HepG2 (cell line): ENCODE results near the gene THSD4. TPM values are rescaled to one million over a fixed set of nuclear protein-coding genes. Genes with fewer than 3 reads are reported as not detected.

Source experiments
- ATAC-seq: fragments of 200-7000 bp; cut with Tn5 transposase; 3 replicates; pipeline ENCODE4 v1.9.1; 2020; ENCODE audit warnings: mild to moderate bottlenecking, moderate library complexity
- BruUV-seq: library from RNA; stranded (reverse); fragments of 400-500 nt; replicated peaks from 2 replicates; lab custom pipeline; 2021; lab: Mats Ljungman, UMichigan
- CTCF ChIA-PET: fragments of 300-600 bp; formaldehyde crosslinking; extraction: SDS; loops from one replicate; lab custom pipeline; 2021; ENCODE audit warnings: low total read pairs, inconsistent platforms, low intra/inter-chr PET ratio; lab: Yijun Ruan, JAX
- POLR2A ChIA-PET: fragments of 350-600 bp; sonication (Branson Sonifier 250); formaldehyde crosslinking; loops from one replicate; lab custom pipeline; 2020; ENCODE audit warnings: antibody characterized with exemption, inconsistent platforms; lab: Yijun Ruan, JAX
- DNase-seq: peaks from one replicate; pipeline ENCODE4 v3.0.0-alpha.2; 2015; ENCODE audit warnings: low spot score
- FAIRE-seq: peaks from 3 replicates; lab custom pipeline; 2011; peaks lifted over from hg19 to GRCh38; lab: Jason Lieb, UNC
- H2AFZ ChIP-seq: one replicate; pipeline ENCODE4 v1.6.1; 2011; ENCODE audit warnings: low read length, inconsistent platforms
- H3K27ac ChIP-seq: fragments of 300-600 bp; 3 replicates; pipeline ENCODE4 v1.8.0; 2011; ENCODE audit warnings: mixed run types, mild to moderate bottlenecking, mixed read lengths, low read length, inconsistent platforms; ENCODE audit not compliant: insufficient read depth; ENCODE audit errors: extremely low read length
- H3K27me3 ChIP-seq, 2 experiments: fragments of 200-600 bp in 1 of 2; 2 replicates in 1 of 2; 3 replicates in 1 of 2; pipeline versions ENCODE4 v1.6.0 to v1.8.0; 2011; ENCODE audit warnings: low read length in 2 of 2, mild to moderate bottlenecking in 2 of 2, moderate library complexity in 2 of 2, inconsistent platforms in 1 of 2; ENCODE audit not compliant: insufficient read depth in 2 of 2, control insufficient read depth in 1 of 2
- H3K36me3 ChIP-seq, 2 experiments: fragments of 200-600 bp in 1 of 2; replicated peaks in 1 of 2; 2 replicates in 1 of 2; 3 replicates in 1 of 2; pipeline versions ENCODE4 v1.5.1 to v1.8.0; 2011; ENCODE audit warnings: low read length in 2 of 2, inconsistent platforms in 1 of 2; ENCODE audit not compliant: insufficient read depth in 2 of 2, control insufficient read depth in 1 of 2
- H3K4me1 ChIP-seq: 2 replicates; pipeline ENCODE4 v1.5.1; 2012; ENCODE audit warnings: low read length, inconsistent platforms; ENCODE audit not compliant: insufficient read depth
- H3K4me2 ChIP-seq: 2 replicates; pipeline ENCODE4 v1.6.0; 2011; ENCODE audit warnings: low read depth, low read length, inconsistent platforms
- H3K4me3 ChIP-seq, 3 experiments: fragments of 200-600 bp in 1 of 3; sonication (generic), shearing (Covaris generic) in 1 of 3; replicated peaks in 1 of 3; 2 replicates each; pipeline ENCODE4 v1.5.1; 2011 to 2016; ENCODE audit warnings: low read length in 3 of 3, inconsistent platforms in 2 of 3, low read depth in 2 of 3, mild to moderate bottlenecking in 2 of 3, control low read depth in 1 of 3, mixed read lengths in 1 of 3; ENCODE audit not compliant: insufficient read depth in 1 of 3
- H3K79me2 ChIP-seq: one replicate; pipeline ENCODE4 v1.6.1; 2011; ENCODE audit warnings: low read length, inconsistent platforms; ENCODE audit not compliant: insufficient read depth
- H3K9ac ChIP-seq: 2 replicates; pipeline ENCODE4 v1.6.0; 2011; ENCODE audit warnings: mild to moderate bottlenecking, low read depth, low read length, inconsistent platforms; ENCODE audit not compliant: insufficient read depth
- H3K9me3 ChIP-seq: 2 replicates; pipeline ENCODE4 v1.5.1; 2012; ENCODE audit warnings: mild to moderate bottlenecking, low read length
- H4K20me1 ChIP-seq: 2 replicates; pipeline ENCODE4 v1.6.0; 2011; ENCODE audit warnings: inconsistent platforms, mild to moderate bottlenecking, low read length, moderate library complexity; ENCODE audit not compliant: insufficient read depth
- MIER2 ChIP-seq: IDR thresholded peaks from 2 replicates; pipeline ENCODE4 v1.6.1; 2016; ENCODE audit warnings: missing biosample characterization, missing genetic modification reagents
- RORA ChIP-seq: sonication (generic); formaldehyde crosslinking; IDR thresholded peaks from 2 replicates; pipeline ENCODE4 v1.5.0; 2020; ENCODE audit warnings: mild to moderate bottlenecking, missing genetic modification reagents, moderate library complexity
- SAFB2 ChIP-seq: sonication (generic); formaldehyde crosslinking; IDR thresholded peaks from 2 replicates; pipeline ENCODE4 v1.5.1; 2020; ENCODE audit warnings: missing genetic modification reagents, low read depth, mild to moderate bottlenecking, borderline replicate concordance
- WGBS: methylation state at CpG from one replicate; pipeline ENCODE4 v1.1.6; 2017; ENCODE audit warnings: low lambda C conversion rate; 5-methylcytosine and 5-hydroxymethylcytosine counted together
- in situ Hi-C: cut with HindIII; loops from 2 replicates; pipeline ENCODE4 v1.10.0; 2017; ENCODE audit warnings: low pct_unique_long_range_greater_than_20kb; ENCODE audit not compliant: extremely low pct_ligation_motif_present
- intact Hi-C: fragments of 100-400 bp; cut with micrococcal nuclease; formaldehyde crosslinking; loops from one replicate; pipeline ENCODE4 v1.10.0; 2022; ENCODE audit not compliant: unreplicated experiment
- polyA plus RNA-seq, 8 experiments: library from polyadenylated mRNA; depleted of rRNA in 3 of 8; stranded (reverse) in 7 of 8; unstranded in 1 of 8; fragments of >200 nt; fragmentation: Illumina TruSeq in 4 of 8; extraction: Trizol in 4 of 8; gene quantifications; 2 replicates each; pipeline versions ENCODE4 v1.2.1 to v1.2.3, GENCODE V29; 2011 to 2016; ENCODE audit warnings: low read depth in 4 of 8, missing spikeins in 1 of 8, mixed read lengths in 1 of 8; ENCODE audit not compliant: insufficient read depth in 1 of 8
- total RNA-seq, 5 experiments: library from RNA; depleted of rRNA; stranded (reverse); fragments of >200 nt; fragmentation: Illumina TruSeq; extraction: Trizol; gene quantifications; 2 replicates each; pipeline ENCODE4 v1.2.3, GENCODE V29; 2016; ENCODE audit warnings: low read depth in 1 of 5
- TF ChIP-seq, protein P1 (sequence below): sonication (generic); formaldehyde crosslinking; IDR thresholded peaks from 2 replicates; pipeline ENCODE4 v1.4.0; 2020; ENCODE audit warnings: missing genetic modification reagents
- TF ChIP-seq, protein P2 (sequence below): sonication (generic); formaldehyde crosslinking; IDR thresholded peaks from 2 replicates; pipeline ENCODE4 v1.8.1; 2023; ENCODE audit warnings: missing genetic modification reagents, mild to moderate bottlenecking, borderline replicate concordance

The THSD4 gene
- total and polyA plus RNA-seq, 2 of the 13 experiments (the other 11 are each of a cell fraction or from before 2014, with no cell fraction given) = 0.07 to 0.21 TPM

DNA sequence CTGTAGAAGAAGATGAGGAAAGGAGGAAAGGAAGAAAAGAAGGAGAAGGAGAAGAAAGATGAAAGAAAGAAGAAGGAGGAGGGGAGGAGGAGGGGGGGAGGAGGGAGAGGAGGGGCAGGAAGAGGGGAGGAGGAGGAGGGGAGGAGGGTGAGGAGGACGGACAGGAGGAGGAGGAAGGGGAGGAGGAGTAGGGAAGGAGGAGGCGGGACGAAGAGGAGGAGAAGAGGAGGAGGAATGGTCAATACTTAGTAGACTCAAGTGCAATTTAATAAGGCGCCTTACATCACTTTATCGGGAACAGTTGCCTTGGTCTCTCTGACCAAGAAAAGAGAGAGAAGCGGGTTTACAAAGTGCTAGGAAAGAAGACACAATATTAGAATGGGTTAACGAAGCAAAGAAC is 671.4 kb downstream of the THSD4 start:
- Histone ChIP-seq H3K79me2 (no peaks in the 10 kb centered on the region), H3K9me3 (no peaks in the 10 kb centered on the region), H3K4me3 (no peak overlapping the region), H4K20me1 (no peaks in the 10 kb centered on the region), H3K4me1 (peaks cover 11% of the 10 kb centered on the region; the same call in 1 of the 2 replicates), H3K9ac (no peak overlapping the region), H2AFZ (no peak overlapping the region), H3K4me2 (no peak overlapping the region)
- 36% methylated on average over 7 of the region's 7 CpGs for WGBS
- intact Hi-C loops = no loop called here
- POLR2A ChIA-PET = no interaction called here
- CTCF ChIA-PET = no interaction called here
- no peak for ATAC-seq
- in situ Hi-C loops = no loop called here
- DNase-seq = no peak
- FAIRE-seq = no peak
- TF ChIP-seq SAFB2 (CRISPR knock-in tag) (no peak), MIER2 (CRISPR knock-in tag) (no peak), RORA (CRISPR knock-in tag) (no peak)
- TF ChIP-seq, protein P1, sequence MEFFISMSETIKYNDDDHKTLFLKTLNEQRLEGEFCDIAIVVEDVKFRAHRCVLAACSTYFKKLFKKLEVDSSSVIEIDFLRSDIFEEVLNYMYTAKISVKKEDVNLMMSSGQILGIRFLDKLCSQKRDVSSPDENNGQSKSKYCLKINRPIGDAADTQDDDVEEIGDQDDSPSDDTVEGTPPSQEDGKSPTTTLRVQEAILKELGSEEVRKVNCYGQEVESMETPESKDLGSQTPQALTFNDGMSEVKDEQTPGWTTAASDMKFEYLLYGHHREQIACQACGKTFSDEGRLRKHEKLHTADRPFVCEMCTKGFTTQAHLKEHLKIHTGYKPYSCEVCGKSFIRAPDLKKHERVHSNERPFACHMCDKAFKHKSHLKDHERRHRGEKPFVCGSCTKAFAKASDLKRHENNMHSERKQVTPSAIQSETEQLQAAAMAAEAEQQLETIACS (CRISPR knock-in tag) = no peak
- TF ChIP-seq, protein P2, sequence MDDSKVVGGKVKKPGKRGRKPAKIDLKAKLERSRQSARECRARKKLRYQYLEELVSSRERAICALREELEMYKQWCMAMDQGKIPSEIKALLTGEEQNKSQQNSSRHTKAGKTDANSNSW = no peak
- TF ChIP-seq, all 625 proteins: peak for 0
- Histone ChIP-seq H3K27ac (no peak overlapping the region), H3K27me3 (peaks cover 0 to 22% of the 10 kb centered on the region in 2 experiments), H3K36me3 (no peaks in the 10 kb centered on the region)
- no TSS peak for BruUV-seq
